Stimulated activated naive CD4-positive, alpha-beta T cell treated with Interleukin-2 at 50 U/mL for 16 hours (primary cell): ENCODE measurements around the gene OBSCN.
"Not testable (repeated sequence)": the region's sequence is repeated elsewhere in the genome, so short reads cannot be mapped to it uniquely, and the experiment has no call there.

ENCODE experiments used
- DNase-seq: peaks from one replicate; lab custom pipeline; 2025; lab: John Stamatoyannopoulos, UW

Gene OBSCN

GRCh38 chr1:228213917-228214808 lies 6.3 kb downstream of the OBSCN start:
- DNase-seq, result no peak

- DNase-seq, result no peak
These were observed 7.2 kb downstream of the OBSCN start for GRCh38 chr1:228214921-228215662.

GRCh38 chr1:228215663-228216116 lies 7.8 kb downstream of the OBSCN start:
- DNase-seq, result no peak

- no peak for DNase-seq
These were observed 8.8 kb downstream of the OBSCN start for GRCh38 chr1:228216371-228217320.

- DNase-seq, result no peak
These were observed 9.9 kb downstream of the OBSCN start for GRCh38 chr1:228217551-228218344.

- no peak for DNase-seq
These were observed 10.8 kb downstream of the OBSCN start for GRCh38 chr1:228218513-228219244.

- DNase-seq, result no peak
These were observed 11.6 kb downstream of the OBSCN start for GRCh38 chr1:228219245-228219961.

- DNase-seq, result no peak
These were observed 12.3 kb downstream of the OBSCN start for GRCh38 chr1:228219962-228220780.

- not testable (repeated sequence) for DNase-seq
These were observed 13.3 kb downstream of the OBSCN start for GRCh38 chr1:228221097-228221496.

- DNase-seq, result no peak
These were observed 14.7 kb downstream of the OBSCN start for GRCh38 chr1:228222548-228222947.

GRCh38 chr1:228224198-228225164 lies 16.6 kb downstream of the OBSCN start:
- no peak for DNase-seq

- DNase-seq, result no peak
These were observed 17.4 kb downstream of the OBSCN start for GRCh38 chr1:228225165-228225710.

- DNase-seq, result no peak
These were observed 17.9 kb downstream of the OBSCN start for GRCh38 chr1:228225740-228226139.

GRCh38 chr1:228226141-228226874 lies 18.5 kb downstream of the OBSCN start:
- DNase-seq, result no peak

GRCh38 chr1:228226956-228227791 lies 19.3 kb downstream of the OBSCN start:
- DNase-seq, result no peak

GRCh38 chr1:228228147-228228546 lies 20.3 kb downstream of the OBSCN start:
- DNase-seq, result not testable (repeated sequence)
